HG03280 (cell line): ENCODE measurements around the gene PRKCE.
A peak's percentile ranks its signal among the peaks of the same experiment; 100 is the strongest.

Source experiments
- ATAC-seq: cut with Tn5 transposase; IDR thresholded peaks from one replicate; pipeline ENCODE4 v1.9.1; 2021; ENCODE audit warnings: mild to moderate bottlenecking, moderate library complexity; ENCODE audit not compliant: unreplicated experiment

PRKCE gene

GRCh38 chr2:45631319-45631718 lies 20.2 kb upstream of the PRKCE start:
- no peak for ATAC-seq

GRCh38 chr2:45631955-45632354 lies 19.5 kb upstream of the PRKCE start:
- no peak for ATAC-seq

- ATAC-seq = no peak
Measured at GRCh38 chr2:45634223-45634622, 17.3 kb upstream of the PRKCE start.

GRCh38 chr2:45636008-45636407 lies 15.5 kb upstream of the PRKCE start:
- ATAC-seq = no peak

DNA sequence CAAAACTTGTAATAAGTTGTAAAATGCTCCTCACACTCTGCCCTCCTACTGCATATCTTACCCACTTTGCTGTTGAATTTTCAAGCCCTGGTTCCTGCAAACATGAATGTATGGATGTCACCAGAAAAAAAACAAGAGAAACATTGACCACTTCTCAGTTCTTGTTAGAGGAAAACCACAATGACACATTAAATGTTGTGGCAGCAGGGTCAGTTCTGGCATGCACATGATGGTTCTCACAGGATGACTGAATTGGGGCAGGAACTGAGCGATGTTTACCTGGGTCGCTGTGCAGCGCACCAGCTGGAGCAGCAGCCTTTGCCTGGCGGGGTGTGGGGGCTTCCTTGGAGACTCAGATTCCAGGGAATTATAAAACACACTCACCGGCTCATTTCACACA lies 14.0 kb upstream of the PRKCE start:
- no peak for ATAC-seq

DNA sequence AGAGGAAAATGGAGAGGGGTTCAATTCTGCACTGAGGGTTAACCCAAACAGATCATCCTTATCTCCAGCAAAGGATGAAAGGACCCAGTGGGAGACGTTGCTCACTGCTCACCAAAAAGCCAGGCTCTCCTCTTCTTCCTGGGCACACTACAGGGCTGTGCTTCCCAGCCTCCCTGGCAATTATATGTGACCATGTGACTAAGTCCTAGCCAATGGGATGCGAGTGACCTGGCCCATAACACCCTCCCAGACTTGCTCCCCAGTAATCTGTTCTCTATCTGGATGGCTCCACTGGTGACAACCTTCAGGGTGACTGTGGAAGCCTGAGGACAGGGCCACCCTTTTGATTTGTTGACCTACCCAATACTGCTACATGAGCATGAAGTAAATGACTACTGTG lies 10.9 kb upstream of the PRKCE start:
- ATAC-seq = no peak

GRCh38 chr2:45643095-45643494 lies 8.4 kb upstream of the PRKCE start:
- no peak for ATAC-seq

DNA sequence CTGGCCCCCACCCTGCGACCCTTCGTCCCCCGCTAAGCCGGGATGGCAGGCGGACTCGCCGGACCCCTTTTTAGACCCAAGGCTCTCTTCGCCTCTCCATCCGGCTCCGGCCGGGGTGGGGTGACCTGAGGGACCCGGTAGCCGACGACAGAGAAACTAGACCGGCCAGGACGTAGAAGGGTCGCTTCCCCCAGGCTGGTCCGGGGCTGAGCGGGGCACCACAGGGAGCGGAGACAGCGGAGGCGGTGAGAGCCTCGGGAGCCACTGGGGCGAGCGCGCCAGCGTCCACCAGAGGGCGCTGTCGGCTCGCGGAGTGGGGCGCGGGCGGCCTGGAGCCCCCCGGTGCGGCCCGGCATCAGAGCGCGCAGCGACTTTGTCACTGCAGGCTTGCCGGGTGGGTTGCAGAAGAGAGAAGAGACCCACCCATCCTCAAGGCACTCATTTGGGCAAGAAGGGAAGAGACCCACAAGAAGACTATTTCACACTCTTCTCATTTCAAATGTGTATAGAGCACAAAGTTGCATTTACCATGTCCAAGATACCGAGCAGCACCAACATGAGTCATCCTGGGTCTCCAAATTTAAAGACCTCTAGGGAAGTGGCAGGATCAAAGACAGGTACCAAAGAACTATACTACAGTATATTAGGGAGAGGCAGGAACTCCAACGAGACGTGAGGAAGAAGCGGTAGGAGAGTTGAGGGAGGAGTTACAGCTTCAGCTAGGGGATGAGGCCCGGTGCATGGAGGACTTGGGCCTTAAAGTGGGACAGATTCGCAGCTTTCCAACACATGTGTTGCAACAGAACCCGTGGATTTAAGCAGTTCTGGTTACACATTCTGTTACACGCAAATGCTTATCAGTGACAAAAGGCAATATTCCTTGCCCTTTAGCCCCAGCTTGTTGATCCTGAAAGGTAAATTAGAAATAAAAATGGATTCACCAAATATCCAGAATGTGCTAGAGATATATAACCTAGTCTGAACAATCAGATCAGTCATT lies 7.6 kb upstream of the PRKCE start:
- peak; percentile 82 for ATAC-seq

- no peak for ATAC-seq
Measured at GRCh38 chr2:45646289-45646688, 5.2 kb upstream of the PRKCE start.

DNA sequence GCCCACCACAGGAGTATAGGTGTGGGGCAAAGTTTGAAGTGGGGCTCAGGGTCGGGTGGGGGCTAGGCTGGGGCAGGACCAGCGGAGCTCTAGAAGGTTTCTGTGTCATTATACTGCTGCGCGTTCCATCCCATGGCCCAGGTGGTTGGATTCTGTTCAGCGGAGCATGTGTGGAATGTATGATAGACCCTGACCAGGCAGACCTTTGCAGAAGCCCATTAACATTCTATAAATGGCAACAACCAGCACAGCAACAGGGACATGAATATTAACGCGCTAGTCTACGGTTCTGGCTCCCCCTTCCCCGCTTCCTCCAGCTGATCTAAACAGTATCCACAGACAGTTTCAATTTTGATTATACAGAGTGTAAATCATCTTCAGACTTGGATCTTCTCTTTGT lies 4.1 kb upstream of the PRKCE start:
- ATAC-seq = no peak

DNA sequence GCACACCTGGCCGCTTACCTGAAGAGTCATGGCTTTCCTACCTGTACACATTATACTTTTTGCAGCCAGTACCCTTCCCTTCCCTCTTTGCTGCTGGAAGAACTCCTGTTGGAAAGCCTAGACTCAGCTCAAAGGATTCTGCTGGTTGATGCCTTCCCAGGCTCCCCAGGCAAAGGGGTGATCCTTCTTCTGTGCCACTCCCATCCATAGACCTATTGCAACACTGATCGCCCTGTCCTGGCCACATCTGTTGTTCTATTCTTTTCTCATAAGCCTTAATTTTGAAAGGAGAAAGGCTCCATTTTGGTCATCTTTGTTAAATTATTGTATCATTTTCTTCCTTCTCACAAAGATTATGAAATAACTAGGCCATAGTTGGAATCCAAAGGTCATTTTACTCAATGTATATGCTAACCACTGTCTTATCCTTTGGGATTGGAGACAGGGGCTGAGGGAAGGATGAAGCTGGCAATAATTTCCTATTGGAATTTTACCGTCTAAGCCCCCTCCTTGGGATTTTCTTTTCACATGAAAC lies 3.4 kb upstream of the PRKCE start:
- ATAC-seq = no peak

GRCh38 chr2:45648636-45649035 lies 2.8 kb upstream of the PRKCE start:
- no peak for ATAC-seq

DNA sequence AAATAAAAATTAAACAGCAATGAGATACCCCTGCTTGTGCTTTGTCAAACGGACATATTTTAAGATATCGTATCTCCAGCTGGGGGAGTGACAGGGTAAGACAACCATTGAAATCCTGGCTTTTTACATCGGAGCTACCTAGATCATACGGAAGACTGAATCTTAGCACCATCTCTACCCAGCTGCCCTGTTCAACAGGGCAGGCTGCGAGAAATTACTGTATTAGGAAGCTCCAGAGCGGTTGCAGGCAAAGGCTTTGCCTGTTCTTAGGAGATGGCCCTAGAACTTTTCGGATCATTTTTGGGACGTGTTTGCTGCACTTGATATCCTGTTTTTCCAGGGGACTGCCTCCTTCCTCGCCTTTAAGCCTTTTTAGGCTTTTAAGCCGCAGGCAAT lies 2.0 kb upstream of the PRKCE start:
- no peak for ATAC-seq

GRCh38 chr2:45649858-45650811 lies 1.3 kb upstream of the PRKCE start:
- peak; percentile 16 for ATAC-seq

- ATAC-seq = peak; percentile 77
Measured at GRCh38 chr2:45650851-45651414, 542 bp upstream of the PRKCE start.

GRCh38 chr2:45652090-45653031 lies 886 bp downstream of the PRKCE start:
- no peak for ATAC-seq

GRCh38 chr2:45653122-45653913 lies 1.8 kb downstream of the PRKCE start:
- no peak for ATAC-seq

DNA sequence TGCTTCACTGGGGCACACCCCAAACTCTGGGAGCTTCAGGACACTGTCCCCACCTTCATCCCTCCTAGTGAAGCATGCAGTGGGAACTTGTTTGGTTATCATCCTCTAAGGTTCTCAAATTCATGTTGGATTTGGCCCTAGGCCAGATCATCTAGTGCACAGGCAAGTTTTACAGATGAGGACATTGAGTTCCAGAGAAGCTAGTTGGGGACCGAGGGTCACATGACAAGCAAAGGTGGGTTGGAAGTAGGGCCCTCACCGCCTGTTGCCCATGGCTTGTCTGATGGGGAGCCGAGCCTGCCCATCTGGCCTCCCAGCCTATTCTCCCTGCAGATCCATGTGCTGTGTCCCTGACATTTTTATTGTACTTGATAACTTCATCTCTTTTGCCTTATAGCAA lies 2.8 kb downstream of the PRKCE start:
- no peak for ATAC-seq

- ATAC-seq = no peak
Measured at GRCh38 chr2:45661828-45662227, 10.4 kb downstream of the PRKCE start.
